ENCODE data around the gene IL18R1.

IL18R1 gene

GRCh38 chr2:102392096-102392495 is 36.5 kb downstream of the IL18R1 start:
- TF ChIP-seq, protein P1, sequence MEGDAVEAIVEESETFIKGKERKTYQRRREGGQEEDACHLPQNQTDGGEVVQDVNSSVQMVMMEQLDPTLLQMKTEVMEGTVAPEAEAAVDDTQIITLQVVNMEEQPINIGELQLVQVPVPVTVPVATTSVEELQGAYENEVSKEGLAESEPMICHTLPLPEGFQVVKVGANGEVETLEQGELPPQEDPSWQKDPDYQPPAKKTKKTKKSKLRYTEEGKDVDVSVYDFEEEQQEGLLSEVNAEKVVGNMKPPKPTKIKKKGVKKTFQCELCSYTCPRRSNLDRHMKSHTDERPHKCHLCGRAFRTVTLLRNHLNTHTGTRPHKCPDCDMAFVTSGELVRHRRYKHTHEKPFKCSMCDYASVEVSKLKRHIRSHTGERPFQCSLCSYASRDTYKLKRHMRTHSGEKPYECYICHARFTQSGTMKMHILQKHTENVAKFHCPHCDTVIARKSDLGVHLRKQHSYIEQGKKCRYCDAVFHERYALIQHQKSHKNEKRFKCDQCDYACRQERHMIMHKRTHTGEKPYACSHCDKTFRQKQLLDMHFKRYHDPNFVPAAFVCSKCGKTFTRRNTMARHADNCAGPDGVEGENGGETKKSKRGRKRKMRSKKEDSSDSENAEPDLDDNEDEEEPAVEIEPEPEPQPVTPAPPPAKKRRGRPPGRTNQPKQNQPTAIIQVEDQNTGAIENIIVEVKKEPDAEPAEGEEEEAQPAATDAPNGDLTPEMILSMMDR (IDR thresholded peaks at IDR 0.05; ENCODE audit: low read depth, low read length): no peak
- no peak for DNase-seq (ENCODE audit: extremely low read depth, low read depth)

GRCh38 chr2:102392942-102393341 is 37.3 kb downstream of the IL18R1 start:
- TF ChIP-seq, protein P1 (IDR thresholded peaks at IDR 0.05; ENCODE audit: low read depth, low read length): no peak
- DNase-seq (ENCODE audit: extremely low read depth, low read depth): no peak

- no peak for DNase-seq (ENCODE audit: extremely low read depth, low read depth)
- TF ChIP-seq, protein P1 (IDR thresholded peaks at IDR 0.05; ENCODE audit: low read depth, low read length): no peak
Measured at GRCh38 chr2:102396012-102396411, 40.4 kb downstream of the IL18R1 start.

GRCh38 chr2:102397209-102397608 is 41.6 kb downstream of the IL18R1 start:
- no peak for DNase-seq (ENCODE audit: extremely low read depth, low read depth)
- TF ChIP-seq, protein P1 (IDR thresholded peaks at IDR 0.05; ENCODE audit: low read depth, low read length): no peak

GRCh38 chr2:102399499-102400141 is 44.0 kb downstream of the IL18R1 start:
- TF ChIP-seq, protein P1 (IDR thresholded peaks at IDR 0.05; ENCODE audit: low read depth, low read length): no peak
- no peak for DNase-seq (ENCODE audit: extremely low read depth, low read depth)

GRCh38 chr2:102401456-102401855 is 45.9 kb downstream of the IL18R1 start:
- TF ChIP-seq, protein P1 (IDR thresholded peaks at IDR 0.05; ENCODE audit: low read depth, low read length): no peak
- no peak for DNase-seq (ENCODE audit: extremely low read depth, low read depth)

GRCh38 chr2:102401865-102402264 is 46.3 kb downstream of the IL18R1 start:
- no peak for DNase-seq (ENCODE audit: extremely low read depth, low read depth)
- TF ChIP-seq, protein P1 (IDR thresholded peaks at IDR 0.05; ENCODE audit: low read depth, low read length): no peak

All from AG09319 (cell line).